ENCODE measurements around the gene KCNG2.
"Not testable (repeated sequence)": the region's sequence is repeated elsewhere in the genome, so short reads cannot be mapped to it uniquely, and the experiment has no call there.

The KCNG2 gene

DNA sequence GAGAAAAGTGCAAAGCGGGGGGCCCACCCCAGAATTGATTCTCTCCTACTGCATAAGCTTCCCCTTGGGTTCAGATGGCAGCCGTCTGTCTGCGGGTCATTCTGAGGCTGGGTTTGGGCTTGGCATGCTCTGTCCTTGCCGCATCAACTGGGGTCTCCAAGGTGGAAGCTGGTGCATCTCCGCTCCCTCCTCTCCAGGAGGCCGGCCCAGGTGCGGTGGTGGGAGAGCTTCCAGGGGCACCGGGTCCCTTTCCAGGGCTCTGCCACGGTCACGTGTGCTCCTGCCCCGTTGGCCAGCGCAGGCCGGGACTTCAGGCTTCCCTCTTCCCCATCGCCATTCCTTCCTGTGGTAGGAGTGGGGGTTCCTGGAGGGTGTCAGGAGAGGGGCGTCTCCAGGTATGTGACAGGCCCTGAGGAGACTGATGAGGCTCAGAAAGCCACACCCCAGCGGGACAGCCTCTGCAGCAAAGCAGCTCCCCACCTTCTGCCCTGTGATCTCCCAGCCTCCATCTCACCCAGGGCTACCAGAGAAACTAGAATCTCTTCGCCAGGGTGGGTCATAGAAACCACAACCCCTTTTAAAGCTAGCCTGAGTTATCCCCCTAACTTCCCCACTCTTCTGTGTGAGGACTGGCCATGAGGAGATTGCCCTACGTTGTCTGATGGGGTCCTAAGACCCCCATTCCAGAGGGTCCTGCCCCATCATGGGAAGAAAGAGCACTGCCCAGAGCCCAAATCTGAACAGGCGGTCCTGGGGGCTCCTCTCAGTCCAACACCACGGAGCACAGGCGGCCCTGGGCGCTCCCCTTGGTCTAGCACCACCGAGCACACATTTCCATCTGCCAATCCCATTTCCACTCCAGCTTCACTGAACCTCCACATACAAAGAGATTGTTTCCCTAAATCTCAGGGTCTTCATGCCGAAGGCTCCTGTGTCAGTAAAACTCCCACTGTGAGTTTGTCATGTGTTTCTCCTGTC lies 77.1 kb downstream of the KCNG2 start:
- no peaks in the 10 kb centered on the region for H3K9me3 ChIP-seq (ENCODE audit: control insufficient read depth, insufficient read depth, low read length)
- H3K36me3 ChIP-seq (ENCODE audit: insufficient read depth, low read length): no peaks in the 10 kb centered on the region
- no peak overlapping the region for H3K9ac ChIP-seq (ENCODE audit: low read depth, low read length)
- H3K4me1 ChIP-seq (ENCODE audit: insufficient read depth, low read length): 0 out of 2 replicates have a peak, but pooled peaks cover 2% of the 10 kb centered on the region

DNA sequence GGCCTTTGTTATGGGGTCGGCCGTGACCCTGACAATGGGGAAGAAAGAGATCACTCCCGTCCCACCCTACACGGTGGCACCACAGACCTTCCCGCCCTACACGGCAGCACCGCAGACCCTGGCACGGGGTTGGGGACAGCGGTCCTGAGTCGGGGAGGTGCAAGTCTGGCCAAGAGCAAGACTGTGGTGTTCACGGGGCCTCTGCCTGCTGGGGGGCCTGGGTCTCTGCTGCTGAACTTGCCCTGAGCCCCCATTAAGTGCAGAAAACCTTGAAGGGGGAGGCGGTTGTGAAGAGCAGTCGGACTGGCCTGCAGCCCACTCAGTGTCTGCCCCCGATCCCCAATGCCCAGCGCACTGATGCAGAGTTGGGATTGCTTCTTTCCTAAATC lies 77.8 kb downstream of the KCNG2 start:
- Histone ChIP-seq H3K9ac (ENCODE audit: low read depth, low read length) (no peak overlapping the region), H3K36me3 (ENCODE audit: insufficient read depth, low read length) (no peaks in the 10 kb centered on the region), H3K9me3 (ENCODE audit: control insufficient read depth, insufficient read depth, low read length) (no peaks in the 10 kb centered on the region), H3K4me1 (ENCODE audit: insufficient read depth, low read length) (0 out of 2 replicates have a peak, but pooled peaks cover 2% of the 10 kb centered on the region)

DNA sequence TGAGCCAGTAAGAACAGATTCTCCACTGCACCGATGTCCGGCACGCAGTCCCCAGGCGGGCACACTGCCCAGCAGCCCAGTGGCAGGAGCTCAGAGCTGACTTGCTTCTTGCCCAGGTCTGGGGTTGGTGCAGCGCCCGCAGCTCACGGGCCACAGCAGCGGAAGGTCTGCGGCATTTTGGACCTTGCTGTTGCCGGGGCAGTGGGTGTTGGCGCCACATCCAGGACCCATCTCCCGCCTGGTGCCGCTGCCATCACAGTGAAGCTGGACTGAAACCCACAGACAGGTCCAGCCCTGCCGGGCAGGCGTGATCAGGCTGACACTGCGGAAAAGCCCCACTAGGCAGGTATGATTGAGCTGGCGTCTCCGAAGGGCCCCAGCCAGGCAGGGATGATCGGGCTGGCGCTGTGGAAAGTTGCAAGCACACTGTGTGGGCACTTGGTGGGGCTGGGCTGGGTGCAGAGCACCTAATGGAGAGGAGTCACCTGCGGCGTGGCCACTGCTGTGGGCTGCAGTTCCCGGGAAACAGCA lies 78.3 kb downstream of the KCNG2 start:
- Histone ChIP-seq H3K4me1 (ENCODE audit: insufficient read depth, low read length) (0 out of 2 replicates have a peak, but pooled peaks cover 2% of the 10 kb centered on the region), H3K9ac (ENCODE audit: low read depth, low read length) (no peak overlapping the region), H3K36me3 (ENCODE audit: insufficient read depth, low read length) (no peaks in the 10 kb centered on the region), H3K9me3 (ENCODE audit: control insufficient read depth, insufficient read depth, low read length) (no peaks in the 10 kb centered on the region)

DNA sequence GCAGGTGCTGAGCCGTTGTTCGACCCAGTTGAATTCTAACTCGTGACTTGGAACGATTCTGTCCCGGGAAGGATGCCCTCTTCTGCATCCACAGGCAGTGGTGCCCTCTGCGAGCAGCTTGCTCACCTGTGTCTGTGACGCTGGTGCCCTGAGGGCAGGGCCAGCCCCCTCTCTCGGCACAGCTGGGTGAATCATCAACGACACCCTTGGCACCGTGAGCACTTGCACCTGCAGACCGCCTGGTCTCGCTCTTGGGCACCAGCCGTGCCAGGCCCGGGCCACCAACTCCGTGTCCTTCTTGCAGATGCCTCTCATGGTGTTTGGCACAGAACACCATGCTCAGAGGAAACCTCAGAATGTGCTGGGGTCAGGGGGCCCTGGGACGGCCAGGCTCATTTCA lies 78.8 kb downstream of the KCNG2 start:
- Histone ChIP-seq H3K9me3 (ENCODE audit: control insufficient read depth, insufficient read depth, low read length) (no peaks in the 10 kb centered on the region), H3K4me1 (ENCODE audit: insufficient read depth, low read length) (0 out of 2 replicates have a peak, but pooled peaks cover 2% of the 10 kb centered on the region), H3K9ac (ENCODE audit: low read depth, low read length) (no peak overlapping the region), H3K36me3 (ENCODE audit: insufficient read depth, low read length) (no peaks in the 10 kb centered on the region)

DNA sequence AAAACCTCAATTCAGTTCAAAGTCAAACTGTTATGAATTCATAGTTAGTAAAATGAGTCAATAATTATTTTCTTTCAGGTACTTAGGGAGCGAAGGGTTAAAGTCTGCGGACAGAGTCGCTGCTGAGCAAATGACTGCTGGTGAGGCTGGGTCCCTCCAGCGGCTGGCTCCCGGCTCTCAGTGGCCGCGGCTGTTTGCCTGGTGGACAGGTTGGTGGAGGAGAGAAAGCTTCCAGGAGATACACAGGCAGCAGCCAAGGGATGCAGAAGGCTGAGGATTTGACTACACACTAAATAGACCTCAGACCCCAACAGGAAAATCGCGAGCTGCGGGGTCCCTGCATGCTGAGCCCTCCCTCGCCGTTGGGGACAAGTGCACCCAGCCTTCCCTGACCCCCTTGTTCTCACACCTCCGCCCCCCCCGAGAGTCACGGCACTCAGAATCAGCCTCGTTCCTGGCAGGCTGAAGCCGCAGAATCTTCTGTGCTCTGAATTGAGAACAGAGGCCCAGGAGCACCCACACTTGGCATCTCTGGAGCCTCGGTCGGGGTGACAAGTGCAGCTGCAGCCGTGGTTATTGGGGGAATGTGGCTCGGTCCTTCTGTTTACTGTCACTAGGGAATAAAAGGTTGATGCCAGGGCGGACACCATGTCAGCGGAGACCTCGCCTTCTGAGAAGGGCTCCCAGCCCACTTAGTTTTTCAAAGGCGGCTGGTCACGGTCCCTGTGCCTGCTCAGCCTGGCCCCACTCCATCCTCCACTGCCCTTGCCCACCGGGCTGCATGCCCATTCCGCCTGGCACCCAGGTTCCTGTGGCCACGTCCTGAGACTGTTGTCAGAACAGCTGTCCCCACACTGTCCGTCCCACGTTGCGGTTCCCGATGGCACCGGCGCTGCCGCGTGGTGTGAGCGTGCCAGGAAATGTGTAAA lies 79.7 kb downstream of the KCNG2 start:
- 0 out of 2 replicates have a peak, but pooled peaks cover 2% of the 10 kb centered on the region for H3K4me1 ChIP-seq (ENCODE audit: insufficient read depth, low read length)
- no peak overlapping the region for H3K9ac ChIP-seq (ENCODE audit: low read depth, low read length)
- no peaks in the 10 kb centered on the region for H3K9me3 ChIP-seq (ENCODE audit: control insufficient read depth, insufficient read depth, low read length)
- no peaks in the 10 kb centered on the region for H3K36me3 ChIP-seq (ENCODE audit: insufficient read depth, low read length)

DNA sequence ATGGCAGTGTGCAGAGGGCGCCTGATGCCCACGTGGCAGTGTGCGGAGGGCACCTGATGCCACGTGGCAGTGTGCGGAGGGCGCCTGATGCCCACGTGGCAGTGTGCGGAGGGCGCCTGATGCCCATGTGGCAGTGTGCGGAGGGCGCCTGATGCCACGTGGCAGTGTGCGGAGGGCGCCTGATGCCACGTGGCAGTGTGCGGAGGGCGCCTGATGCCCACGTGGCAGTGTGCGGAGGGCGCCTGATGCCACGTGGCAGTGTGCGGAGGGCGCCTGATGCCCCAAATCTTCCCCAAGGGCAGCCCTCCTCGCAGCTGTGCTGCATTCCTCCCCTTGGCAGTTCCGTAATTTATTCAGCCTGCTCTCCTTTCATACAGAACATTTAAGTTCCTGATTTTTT lies 80.5 kb downstream of the KCNG2 start:
- H3K4me1 ChIP-seq (ENCODE audit: insufficient read depth, low read length); H3K9me3 ChIP-seq (ENCODE audit: control insufficient read depth, insufficient read depth, low read length); H3K9ac ChIP-seq (ENCODE audit: low read depth, low read length): not testable (repeated sequence)

DNA sequence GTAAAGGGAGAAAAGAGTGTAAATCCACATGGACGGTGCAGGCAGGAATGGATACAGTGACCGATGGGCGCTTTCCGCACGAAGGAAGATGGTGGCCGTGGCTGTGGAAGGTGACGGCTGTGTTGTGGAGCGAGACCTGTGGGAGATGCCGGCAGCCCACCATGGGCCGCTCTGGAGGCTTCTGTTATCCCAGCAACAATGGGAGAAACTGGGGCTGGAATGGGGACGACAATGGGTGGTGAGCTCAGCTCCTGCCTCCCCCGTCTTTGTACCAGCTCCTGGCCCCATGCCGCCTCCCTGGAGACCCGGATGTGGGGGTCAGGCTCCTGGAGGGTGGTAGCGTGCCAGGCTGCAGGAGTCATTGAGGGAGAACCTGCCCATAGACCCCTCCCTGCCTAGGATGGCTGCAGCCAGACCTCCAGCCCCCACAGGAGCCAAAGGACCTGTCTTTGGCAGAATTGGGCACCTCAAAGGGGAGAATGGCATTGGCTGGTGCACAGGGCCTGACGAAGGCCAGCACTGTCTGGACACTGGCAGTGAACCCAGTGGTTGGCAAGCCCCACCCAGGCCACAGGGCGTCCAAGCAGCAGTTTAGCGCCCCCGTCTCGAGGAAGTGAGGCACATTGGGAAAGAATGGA lies 81.1 kb downstream of the KCNG2 start:
- Histone ChIP-seq H3K9me3 (ENCODE audit: control insufficient read depth, insufficient read depth, low read length) (no peaks in the 10 kb centered on the region), H3K4me1 (ENCODE audit: insufficient read depth, low read length) (no peaks in the 10 kb centered on the region), H3K36me3 (ENCODE audit: insufficient read depth, low read length) (no peaks in the 10 kb centered on the region), H3K9ac (ENCODE audit: low read depth, low read length) (no peak overlapping the region)

More for the DNA sequence above, 80.5 kb downstream of the KCNG2 start:
- not testable (repeated sequence) for H3K36me3 ChIP-seq (ENCODE audit: insufficient read depth, low read length)

DNA sequence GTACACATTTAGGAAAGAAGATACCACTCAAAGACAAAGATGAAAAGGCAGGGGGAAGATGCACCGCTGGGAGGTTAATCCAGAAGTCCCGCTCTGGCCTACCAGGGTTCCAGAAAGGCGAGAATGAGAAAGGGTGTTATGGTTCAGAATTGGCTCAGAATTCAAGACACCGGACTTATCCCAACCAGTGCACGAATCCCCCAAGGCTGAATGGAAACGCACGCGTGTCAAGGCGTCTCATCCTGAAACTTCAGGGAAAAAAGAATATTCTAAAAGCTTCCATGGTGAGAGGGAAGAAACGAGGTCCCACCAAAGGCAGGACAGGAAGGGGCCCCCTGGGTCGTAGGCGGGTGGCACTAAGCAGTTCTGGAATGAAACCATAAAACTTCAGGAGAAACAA lies 81.8 kb downstream of the KCNG2 start:
- Histone ChIP-seq H3K4me1 (ENCODE audit: insufficient read depth, low read length) (no peaks in the 10 kb centered on the region), H3K36me3 (ENCODE audit: insufficient read depth, low read length) (no peaks in the 10 kb centered on the region), H3K9ac (ENCODE audit: low read depth, low read length) (no peak overlapping the region), H3K9me3 (ENCODE audit: control insufficient read depth, insufficient read depth, low read length) (no peaks in the 10 kb centered on the region)

DNA sequence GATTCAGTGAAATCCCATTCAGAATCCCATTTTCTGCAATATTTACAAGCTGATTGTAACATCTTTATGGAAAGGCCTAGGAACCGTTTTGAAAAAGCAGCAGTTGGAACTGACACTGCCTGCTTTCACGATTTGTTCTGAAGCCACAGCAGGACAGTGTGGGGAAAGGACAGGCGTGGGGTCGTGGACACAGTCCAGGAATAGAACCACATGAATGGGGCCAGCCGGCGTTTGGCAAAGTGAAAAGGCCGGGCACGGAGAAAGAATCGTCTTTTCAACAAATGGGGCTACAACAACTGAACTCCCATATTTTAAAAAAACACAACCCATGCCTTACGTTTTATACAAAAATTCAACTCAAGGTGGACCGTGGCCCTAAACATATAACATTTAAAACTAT lies 84.0 kb downstream of the KCNG2 start:
- no peaks in the 10 kb centered on the region for H3K4me1 ChIP-seq (ENCODE audit: insufficient read depth, low read length)
- no peak overlapping the region for H3K9ac ChIP-seq (ENCODE audit: low read depth, low read length)
- no peaks in the 10 kb centered on the region for H3K9me3 ChIP-seq (ENCODE audit: control insufficient read depth, insufficient read depth, low read length)
- no peaks in the 10 kb centered on the region for H3K36me3 ChIP-seq (ENCODE audit: insufficient read depth, low read length)

DNA sequence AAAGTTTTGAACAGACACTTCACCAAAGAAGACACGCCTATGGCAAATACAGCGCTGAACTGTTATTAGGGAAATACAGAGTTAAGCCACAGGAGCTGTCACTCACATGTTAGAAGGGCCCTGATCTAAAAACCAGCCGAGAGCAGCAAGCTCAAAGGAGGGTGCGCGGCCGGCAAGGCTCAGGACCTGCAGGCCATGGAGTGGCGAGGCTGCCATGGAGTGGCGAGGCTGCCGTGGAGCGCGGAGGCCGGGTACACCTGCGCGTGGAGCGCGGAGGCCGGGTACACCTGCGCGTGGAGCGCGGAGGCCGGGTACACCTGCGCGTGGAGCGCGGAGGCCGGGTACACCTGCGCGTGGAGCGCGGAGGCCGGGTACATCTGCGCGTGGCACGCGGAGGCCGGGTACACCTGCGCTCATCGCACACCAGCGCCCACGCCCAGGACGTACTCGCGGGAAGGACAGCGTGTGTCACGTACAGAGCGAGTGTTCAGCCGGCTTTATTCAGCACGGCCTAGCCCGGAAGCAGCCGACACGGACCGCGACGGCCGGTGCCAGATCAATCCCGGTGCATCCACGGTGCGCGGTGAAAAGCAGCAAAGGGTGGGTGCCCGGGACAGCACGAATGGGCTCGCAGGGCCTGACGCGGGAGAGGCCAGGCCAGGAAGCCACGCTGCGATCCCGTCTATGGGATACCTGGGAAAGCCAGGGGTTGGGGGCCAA lies 84.9 kb downstream of the KCNG2 start:
- H3K9ac ChIP-seq (ENCODE audit: low read depth, low read length): no peak overlapping the region
- H3K4me1 ChIP-seq (ENCODE audit: insufficient read depth, low read length): no peaks in the 10 kb centered on the region
- no peaks in the 10 kb centered on the region for H3K36me3 ChIP-seq (ENCODE audit: insufficient read depth, low read length)

DNA sequence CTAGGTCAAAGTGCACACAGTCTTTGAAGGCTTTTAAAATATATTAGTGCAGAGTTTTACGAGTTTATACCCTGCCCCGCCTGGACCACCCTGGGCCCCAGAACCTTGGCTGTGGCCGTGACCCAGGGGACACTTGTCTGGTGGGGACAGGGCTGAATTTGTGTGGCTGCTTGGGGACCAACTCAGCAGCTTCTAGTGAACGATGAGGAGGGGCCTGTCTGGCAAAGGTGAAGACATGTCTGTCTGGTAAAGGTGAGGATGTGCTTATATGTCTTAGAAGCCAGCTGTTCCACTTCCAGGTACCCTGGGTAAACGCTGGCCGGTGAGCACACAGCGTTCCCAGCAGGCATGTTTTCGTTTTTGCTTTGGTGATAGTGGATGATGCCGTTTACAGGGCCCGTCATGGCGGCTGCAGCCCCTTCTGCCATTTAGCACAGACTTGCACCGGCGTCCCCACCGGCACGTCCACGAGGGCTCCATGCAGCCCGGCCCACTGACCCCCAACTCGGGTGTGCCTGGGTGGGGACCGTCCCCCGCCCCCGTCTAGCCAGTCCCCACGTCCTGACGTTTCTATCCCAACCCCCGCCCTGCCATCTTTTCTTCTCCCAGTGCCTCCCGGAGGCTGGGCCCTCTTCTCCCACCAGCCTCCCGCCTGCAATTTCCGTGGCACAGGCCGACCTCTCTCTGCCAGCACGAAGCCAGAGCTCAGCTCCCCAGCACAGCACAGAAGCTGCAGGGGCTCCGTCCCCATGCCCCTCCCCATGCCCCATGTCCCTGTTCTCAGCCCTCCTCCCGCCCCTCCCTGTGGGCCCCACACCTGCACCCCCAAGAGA lies 85.9 kb downstream of the KCNG2 start:
- Histone ChIP-seq H3K9ac (ENCODE audit: low read depth, low read length) (no peak overlapping the region), H3K9me3 (ENCODE audit: control insufficient read depth, insufficient read depth, low read length) (no peaks in the 10 kb centered on the region), H3K4me1 (ENCODE audit: insufficient read depth, low read length) (no peaks in the 10 kb centered on the region), H3K36me3 (ENCODE audit: insufficient read depth, low read length) (no peaks in the 10 kb centered on the region)

More for the DNA sequence above, 84.9 kb downstream of the KCNG2 start:
- no peaks in the 10 kb centered on the region for H3K9me3 ChIP-seq (ENCODE audit: control insufficient read depth, insufficient read depth, low read length)

DNA sequence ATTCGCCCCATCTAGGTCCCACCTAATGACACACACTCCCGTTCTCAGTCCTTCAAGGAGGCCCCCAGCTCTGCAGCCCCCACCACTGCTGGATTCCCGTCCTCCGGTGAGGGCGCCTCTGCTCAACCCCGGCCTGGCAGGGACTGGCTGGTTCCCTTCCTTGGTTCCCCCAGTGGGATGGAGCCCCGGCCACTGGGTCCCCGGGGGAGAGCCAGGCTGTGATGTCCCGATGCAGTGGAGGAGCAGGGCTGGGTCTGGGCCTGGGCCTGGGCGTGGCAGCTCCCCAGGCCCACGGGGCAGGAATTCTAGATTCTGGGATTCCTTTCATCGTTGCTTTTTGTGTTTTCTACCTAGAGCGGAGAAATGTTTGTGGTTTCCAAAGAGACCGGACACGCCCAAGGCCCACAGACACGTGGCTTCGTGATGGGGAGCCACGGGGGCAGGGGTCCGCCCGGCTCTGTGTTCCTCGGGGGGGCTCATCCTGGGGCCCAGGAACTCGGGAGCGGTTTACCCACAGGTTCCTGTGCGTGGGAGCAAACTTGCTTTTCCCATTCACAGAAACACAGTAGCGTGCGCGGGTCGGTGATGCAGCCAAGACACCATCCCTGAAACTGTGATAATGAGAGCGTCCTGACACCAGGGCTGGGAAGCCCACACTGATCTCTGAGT lies 86.7 kb downstream of the KCNG2 start:
- Histone ChIP-seq H3K4me1 (ENCODE audit: insufficient read depth, low read length) (no peaks in the 10 kb centered on the region), H3K36me3 (ENCODE audit: insufficient read depth, low read length) (no peaks in the 10 kb centered on the region)

More for the DNA sequence above, 86.7 kb downstream of the KCNG2 start:
- no peak overlapping the region for H3K9ac ChIP-seq (ENCODE audit: low read depth, low read length)
- no peaks in the 10 kb centered on the region for H3K9me3 ChIP-seq (ENCODE audit: control insufficient read depth, insufficient read depth, low read length)

Measured in ES-I3 (cell line).